ENCODE measurements around the gene FBXL7.

FBXL7 gene

GRCh38 chr5:15506146-15506545, 6.2 kb downstream of the FBXL7 start:
- no peak for DNase-seq

GRCh38 chr5:15506897-15507296, 6.9 kb downstream of the FBXL7 start:
- DNase-seq: no peak

GRCh38 chr5:15510092-15510491, 10.1 kb downstream of the FBXL7 start:
- DNase-seq: no peak

- DNase-seq: no peak
Measured at GRCh38 chr5:15510831-15511230, 10.9 kb downstream of the FBXL7 start.

GRCh38 chr5:15513431-15513830, 13.5 kb downstream of the FBXL7 start:
- DNase-seq: no peak

GRCh38 chr5:15513911-15514310, 13.9 kb downstream of the FBXL7 start:
- no peak for DNase-seq

GRCh38 chr5:15515229-15515628, 15.2 kb downstream of the FBXL7 start:
- DNase-seq: no peak

- DNase-seq: no peak
Measured at GRCh38 chr5:15516486-15516885, 16.5 kb downstream of the FBXL7 start.

- DNase-seq: no peak
Measured at GRCh38 chr5:15518786-15519185, 18.8 kb downstream of the FBXL7 start.

- DNase-seq: no peak
Measured at GRCh38 chr5:15520856-15521255, 20.9 kb downstream of the FBXL7 start.

GRCh38 chr5:15521381-15522186, 21.6 kb downstream of the FBXL7 start:
- no peak for DNase-seq

GRCh38 chr5:15522187-15522520, 22.2 kb downstream of the FBXL7 start:
- no peak for DNase-seq

- no peak for DNase-seq
Measured at GRCh38 chr5:15524712-15525111, 24.7 kb downstream of the FBXL7 start.

- DNase-seq: no peak
Measured at GRCh38 chr5:15525703-15526275, 25.8 kb downstream of the FBXL7 start.

GRCh38 chr5:15526413-15526812, 26.4 kb downstream of the FBXL7 start:
- no peak for DNase-seq

- no peak for DNase-seq
Measured at GRCh38 chr5:15528476-15528875, 28.5 kb downstream of the FBXL7 start.

GRCh38 chr5:15529013-15529412, 29.0 kb downstream of the FBXL7 start:
- no peak for DNase-seq

GRCh38 chr5:15529821-15530220, 29.8 kb downstream of the FBXL7 start:
- DNase-seq: no peak

- DNase-seq: no peak
Measured at GRCh38 chr5:15533129-15533893, 33.3 kb downstream of the FBXL7 start.

- DNase-seq: no peak
Measured at GRCh38 chr5:15535938-15536337, 36.0 kb downstream of the FBXL7 start.

- no peak for DNase-seq
Measured at GRCh38 chr5:15538516-15538915, 38.5 kb downstream of the FBXL7 start.

GRCh38 chr5:15539951-15540350, 40.0 kb downstream of the FBXL7 start:
- no peak for DNase-seq

GRCh38 chr5:15544039-15544438, 44.1 kb downstream of the FBXL7 start:
- DNase-seq: no peak

- DNase-seq: no peak
Measured at GRCh38 chr5:15545082-15545481, 45.1 kb downstream of the FBXL7 start.
